IMR-90 (cell line): ENCODE data around the gene CNKSR3. TPM values are rescaled to one million over a fixed set of nuclear protein-coding genes. Genes with fewer than 3 reads are reported as not detected.

Experiments
- ATAC-seq: fragments of 200-7000 bp; cut with Tn5 transposase; 2 replicates; pipeline ENCODE4 v1.9.1; 2020; ENCODE audit warnings: low read depth, mild to moderate bottlenecking, moderate library complexity
- BruUV-seq: library from RNA; stranded (reverse); fragments of 400-500 nt; replicated peaks from 2 replicates; lab custom pipeline; 2021; lab: Mats Ljungman, UMichigan
- CTCF ChIA-PET: fragments of 300-600 bp; formaldehyde crosslinking; extraction: SDS; loops from one replicate; lab custom pipeline; 2021; ENCODE audit warnings: antibody characterized with exemption; lab: Yijun Ruan, JAX
- POLR2A ChIA-PET: fragments of 300-600 bp; sonication (Branson Sonifier 250); formaldehyde crosslinking; loops from one replicate; lab custom pipeline; 2022; ENCODE audit warnings: antibody characterized with exemption; ENCODE audit not compliant: unreplicated experiment; lab: Charles Lee
- DNase-seq: peaks from one replicate; pipeline ENCODE4 v3.0.0; 2013
- H2AFZ ChIP-seq: replicated peaks from 2 replicates; pipeline ENCODE3; 2013; ENCODE audit warnings: low read length, mild to moderate bottlenecking; ENCODE audit not compliant: poor library complexity
- H2AK5ac ChIP-seq: 2 replicates; pipeline ENCODE4 v1.6.1; 2013; ENCODE audit warnings: low read depth, low read length, inconsistent platforms
- H2AK9ac ChIP-seq: replicated peaks from 2 replicates; pipeline ENCODE3; 2013; ENCODE audit warnings: mild to moderate bottlenecking, low read depth, low read length, moderate library complexity; ENCODE audit not compliant: poor library complexity
- H2BK120ac ChIP-seq: 2 replicates; pipeline ENCODE4 v1.6.1; 2013; ENCODE audit warnings: low read depth, low read length, inconsistent platforms
- H2BK15ac ChIP-seq: 3 replicates; pipeline ENCODE4 v1.6.1; 2013; ENCODE audit warnings: low read depth, low read length, inconsistent platforms
- H2BK20ac ChIP-seq: 2 replicates; pipeline ENCODE4 v1.6.1; 2013; ENCODE audit warnings: low read depth, mild to moderate bottlenecking, inconsistent platforms, low read length, moderate library complexity
- H2BK5ac ChIP-seq: 2 replicates; pipeline ENCODE4 v1.6.1; 2013; ENCODE audit warnings: mild to moderate bottlenecking, low read depth, low read length, inconsistent platforms; ENCODE audit not compliant: poor library complexity, severe bottlenecking
- H3K14ac ChIP-seq: replicated peaks from 2 replicates; pipeline ENCODE4 v1.6.1; 2013; ENCODE audit warnings: low read depth, low read length, inconsistent platforms
- H3K18ac ChIP-seq: 2 replicates; pipeline ENCODE4 v1.6.1; 2013; ENCODE audit warnings: low read depth, low read length, control low read depth
- H3K23ac ChIP-seq: 2 replicates; pipeline ENCODE4 v1.6.1; 2013; ENCODE audit warnings: low read depth, low read length, inconsistent platforms
- H3K27ac ChIP-seq: 2 replicates; pipeline ENCODE4 v1.5.1; 2013; ENCODE audit warnings: mild to moderate bottlenecking, control low read depth, low read length; ENCODE audit not compliant: insufficient read depth
- H3K27me3 ChIP-seq: 2 replicates; pipeline ENCODE4 v1.6.1; 2013; ENCODE audit warnings: low read length; ENCODE audit not compliant: control insufficient read depth, insufficient read depth
- H3K36me3 ChIP-seq: 2 replicates; pipeline ENCODE4 v1.6.1; 2013; ENCODE audit warnings: low read length, mixed read lengths; ENCODE audit not compliant: control insufficient read depth, insufficient read depth
- H3K4ac ChIP-seq: 2 replicates; pipeline ENCODE4 v1.6.1; 2013; ENCODE audit warnings: low read depth, low read length, inconsistent platforms
- H3K4me1 ChIP-seq: 2 replicates; pipeline ENCODE4 v1.6.1; 2013; ENCODE audit warnings: low read length, mixed read lengths; ENCODE audit not compliant: control insufficient read depth, insufficient read depth
- H3K4me2 ChIP-seq: 2 replicates; pipeline ENCODE4 v1.6.1; 2013; ENCODE audit warnings: low read depth, mild to moderate bottlenecking, control low read depth, low read length, moderate library complexity
- H3K4me3 ChIP-seq: 2 replicates; pipeline ENCODE4 v1.5.1; 2013; ENCODE audit warnings: low read depth, mild to moderate bottlenecking, control low read depth, low read length, moderate library complexity; ENCODE audit not compliant: insufficient read depth
- H3K56ac ChIP-seq: 2 replicates; pipeline ENCODE4 v1.6.1; 2013; ENCODE audit warnings: low read length, inconsistent platforms; ENCODE audit not compliant: insufficient read depth; ENCODE audit errors: extremely low read depth
- H3K79me1 ChIP-seq, 2 experiments: 2 replicates each; pipeline ENCODE4 v1.6.1; 2013; ENCODE audit warnings: low read length in 2 of 2, inconsistent platforms in 1 of 2, low read depth in 1 of 2
- H3K9ac ChIP-seq: 2 replicates; pipeline ENCODE4 v1.6.1; 2013; ENCODE audit warnings: low read depth, low read length, control low read depth
- H3K9me1 ChIP-seq: 2 replicates; pipeline ENCODE4 v1.6.1; 2013; ENCODE audit warnings: low read length, inconsistent platforms; ENCODE audit not compliant: insufficient read depth
- H3K9me3 ChIP-seq: 2 replicates; pipeline ENCODE4 v1.6.1; 2013; ENCODE audit warnings: low read length; ENCODE audit not compliant: control insufficient read depth, insufficient read depth
- H4K20me1 ChIP-seq: 2 replicates; pipeline ENCODE4 v1.6.1; 2013; ENCODE audit warnings: low read length, inconsistent platforms; ENCODE audit not compliant: insufficient read depth
- H4K5ac ChIP-seq: 2 replicates; pipeline ENCODE4 v1.6.1; 2013; ENCODE audit warnings: mild to moderate bottlenecking, low read depth, low read length, control low read depth
- H4K8ac ChIP-seq, 2 experiments: 2 replicates each; pipeline ENCODE4 v1.6.1; 2013; ENCODE audit warnings: low read depth in 2 of 2, low read length in 2 of 2, control low read depth in 1 of 2, inconsistent platforms in 1 of 2
- H4K91ac ChIP-seq: 2 replicates; pipeline ENCODE4 v1.6.1; 2013; ENCODE audit warnings: low read depth, low read length, inconsistent platforms; ENCODE audit not compliant: insufficient read depth
- BHLHE40 ChIP-seq: fragments of 150-350 bp; IDR thresholded peaks from 2 replicates; pipeline ENCODE4 v1.6.1; 2016; ENCODE audit warnings: mild to moderate bottlenecking, low read depth, low read length
- CTCF ChIP-seq: conservative IDR thresholded peaks from 2 replicates; pipeline ENCODE4 v1.5.1; 2012; ENCODE audit warnings: mild to moderate bottlenecking, low read depth, low read length, improper control_type of control experiment
- FOS ChIP-seq: fragments of 150-350 bp; IDR thresholded peaks from 2 replicates; pipeline ENCODE4 v1.6.1; 2016; ENCODE audit warnings: low read depth, low read length
- NFE2L2 ChIP-seq: fragments of 150-350 bp; IDR thresholded peaks from 2 replicates; pipeline ENCODE4 v1.6.1; 2016; ENCODE audit warnings: low read depth, mild to moderate bottlenecking, low read length
- RAD21 ChIP-seq: IDR thresholded peaks from 2 replicates; pipeline ENCODE4 v1.6.1; 2012; ENCODE audit warnings: low read length, improper control_type of control experiment
- RCOR1 ChIP-seq: IDR thresholded peaks from 2 replicates; pipeline ENCODE4 v1.6.1; 2012; ENCODE audit warnings: mild to moderate bottlenecking, low read length, improper control_type of control experiment; ENCODE audit not compliant: insufficient replicate concordance
- RFX5 ChIP-seq: IDR thresholded peaks from 2 replicates; pipeline ENCODE4 v1.8.0; 2012; ENCODE audit warnings: low read depth, mild to moderate bottlenecking, low read length, moderate library complexity
- SMC3 ChIP-seq: fragments of 150-350 bp; IDR thresholded peaks from 2 replicates; pipeline ENCODE4 v1.6.1; 2016; ENCODE audit warnings: low read depth, mild to moderate bottlenecking, antibody characterized with exemption, low read length, moderate library complexity
- WGBS, 2 experiments: methylation state at CpG; one replicate each; pipeline versions ENCODE4 v1.1.5 to v1.1.7; 2013; ENCODE audit warnings: missing lambda C conversion rate in 2 of 2; ENCODE audit not compliant: insufficient read length in 1 of 2; ENCODE audit errors: extremely low coverage in 2 of 2; 5-methylcytosine and 5-hydroxymethylcytosine counted together
- dilution Hi-C: fragments of 300-500 bp; cut with HindIII; formaldehyde crosslinking; loops from one replicate; pipeline ENCODE4 v1.14.3; 2018; ENCODE audit warnings: low sequenced_read_pairs; ENCODE audit not compliant: unreplicated experiment
- in situ Hi-C: fragments of 300-500 bp; cut with MboI; formaldehyde crosslinking; loops from 3 replicates; pipeline ENCODE4 v1.14.3; 2019; ENCODE audit warnings: low sequenced_read_pairs, inconsistent platforms, mixed read lengths
- intact Hi-C: fragments of 100-400 bp; cut with micrococcal nuclease; formaldehyde crosslinking; loops from 2 replicates; pipeline ENCODE4 v1.10.0; 2022
- polyA plus RNA-seq, 3 experiments: library from polyadenylated mRNA; depleted of rRNA; stranded (reverse); fragments of >200 nt; gene quantifications; 2 replicates each; pipeline ENCODE4 v1.2.3, GENCODE V29; 2012; ENCODE audit warnings: low replicate concordance in 1 of 3
- total RNA-seq: library from RNA; depleted of rRNA; stranded (reverse); fragments of >200 nt; gene quantifications from 2 replicates; pipeline ENCODE4 v1.2.3, GENCODE V29; 2012

CNKSR3 gene
- total and polyA plus RNA-seq, 2 of the 4 experiments (the other 2 are of a cell fraction) = 6.7 to 15.8 TPM

DNA sequence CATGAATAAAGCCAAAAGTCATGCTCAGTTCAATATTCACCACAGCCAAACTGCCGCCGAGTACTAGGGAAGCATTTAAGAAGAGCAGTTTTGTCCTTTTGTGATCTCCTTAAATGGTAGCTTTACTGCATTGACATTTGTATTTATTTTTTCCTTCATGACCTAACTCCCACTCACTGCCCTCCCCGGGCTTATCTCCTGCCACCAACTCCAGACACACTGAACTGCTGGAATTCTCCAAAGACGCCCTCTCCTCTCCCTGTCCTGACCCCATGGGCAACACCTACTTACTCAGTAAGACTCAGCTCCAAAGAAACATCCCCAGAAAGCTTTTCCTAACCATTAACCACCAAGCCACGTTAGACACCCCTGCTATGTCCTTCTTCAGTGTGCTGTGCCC lies 48.5 kb upstream of the CNKSR3 start:
- ATAC-seq (no peak), DNase-seq (no peak)
- no peak overlapping the region for H3K23ac ChIP-seq
- no peaks in the 10 kb centered on the region for H3K79me1 ChIP-seq
- no peak overlapping the region for H3K18ac ChIP-seq
- TF ChIP-seq RAD21 (no peak), RCOR1 (no peak), RFX5 (no peak), CTCF (no peak), SMC3 (no peak), NFE2L2 (no peak), BHLHE40 (no peak), FOS (no peak)
- intact Hi-C loops = no loop called here
- H3K4ac ChIP-seq = no peak overlapping the region
- no peak overlapping the region for H2BK20ac ChIP-seq
- H3K4me2 ChIP-seq = no peak overlapping the region
- no peak overlapping the region for H2AK5ac ChIP-seq
- H2BK5ac ChIP-seq = no peak overlapping the region
- H3K27ac ChIP-seq = no peak overlapping the region
- H2BK120ac ChIP-seq = no peak overlapping the region
- H4K91ac ChIP-seq = no peak overlapping the region
- no peaks in the 10 kb centered on the region for H3K9me3 ChIP-seq
- no peaks in the 10 kb centered on the region for H4K20me1 ChIP-seq
- H4K8ac ChIP-seq = no peak overlapping the region
- H3K9ac ChIP-seq = no peak overlapping the region
- no peak overlapping the region for H3K56ac ChIP-seq
- no peak overlapping the region for H2AK9ac ChIP-seq
- 0% methylated on average over 1 of the region's 5 CpGs; no CpG with 5 or more reads in 1 of the 2 experiments for WGBS, 2 experiments
- H3K27me3 ChIP-seq = no peaks in the 10 kb centered on the region; the same call in 1 of the 2 replicates
- H2AFZ ChIP-seq = no peak overlapping the region
- BruUV-seq = no TSS peak
- ChIA-PET POLR2A (no interaction called here), CTCF (interaction anchor here (0.8 kb wide), 1 partner anchor 57 kb away, joined by 3 read pairs; no protein-coding TSS in a partner anchor)
- H3K4me3 ChIP-seq = no peak overlapping the region
- no peaks in the 10 kb centered on the region for H3K36me3 ChIP-seq
- dilution Hi-C loops = no loop called here
- 0 out of 2 replicates have a peak, but pooled peaks cover 2% of the 10 kb centered on the region for H3K4me1 ChIP-seq
- no peak overlapping the region for H2BK15ac ChIP-seq
- in situ Hi-C loops = no loop called here
- H4K5ac ChIP-seq = no peak overlapping the region
- no peak overlapping the region for H3K14ac ChIP-seq
- H3K9me1 ChIP-seq = peaks cover 5% of the 10 kb centered on the region; the same call in 1 of the 2 replicates
